Smooth muscle cell (in vitro differentiated cells): ENCODE results near the gene RALY. TPM values are rescaled to one million over a fixed set of nuclear protein-coding genes. Genes with fewer than 3 reads are reported as not detected.

Experiments used
- DNase-seq: peaks from one replicate; lab custom pipeline; 2025; ENCODE audit not compliant: unreplicated experiment; lab: John Stamatoyannopoulos, UW
- H2AFZ ChIP-seq: fragments of 200-600 bp; sonication (generic); 2 replicates; pipeline ENCODE4 v1.6.0; 2016; ENCODE audit warnings: antibody characterized with exemption, low read depth, mild to moderate bottlenecking
- H3F3A ChIP-seq: fragments of 200-600 bp; sonication (generic); 2 replicates; pipeline ENCODE4 v1.6.0; 2017; ENCODE audit warnings: antibody characterized with exemption, low read depth
- H3K27ac ChIP-seq: fragments of 200-600 bp; sonication (generic); 2 replicates; pipeline ENCODE4 v1.5.1; 2016; ENCODE audit warnings: low read depth, mild to moderate bottlenecking
- H3K27me3 ChIP-seq: fragments of 200-600 bp; sonication (generic); 2 replicates; pipeline ENCODE4 v1.6.1; 2016; ENCODE audit warnings: low read depth, mild to moderate bottlenecking
- H3K36me3 ChIP-seq: fragments of 200-600 bp; sonication (generic); 2 replicates; pipeline ENCODE4 v1.5.1; 2016; ENCODE audit warnings: low read depth
- H3K4me1 ChIP-seq: fragments of 200-600 bp; sonication (generic); 2 replicates; pipeline ENCODE4 v1.5.1; 2016; ENCODE audit warnings: low read depth
- H3K4me2 ChIP-seq: fragments of 200-600 bp; sonication (generic); 2 replicates; pipeline ENCODE4 v1.6.0; 2016; ENCODE audit warnings: mild to moderate bottlenecking
- H3K4me3 ChIP-seq: fragments of 200-600 bp; sonication (generic); 2 replicates; pipeline ENCODE4 v1.5.1; 2016; ENCODE audit warnings: mild to moderate bottlenecking
- H3K79me2 ChIP-seq: fragments of 200-600 bp; sonication (generic); 2 replicates; pipeline ENCODE4 v1.6.0; 2016; ENCODE audit warnings: low read depth, mild to moderate bottlenecking
- H3K9ac ChIP-seq: fragments of 200-600 bp; sonication (generic); 2 replicates; pipeline ENCODE4 v1.6.0; 2016; ENCODE audit warnings: low read depth
- H3K9me3 ChIP-seq: fragments of 200-600 bp; sonication (generic); replicated peaks from 2 replicates; pipeline ENCODE4 v1.5.1; 2016; ENCODE audit warnings: low read depth
- H4K20me1 ChIP-seq: fragments of 200-600 bp; sonication (generic); 2 replicates; pipeline ENCODE4 v1.6.0; 2016; ENCODE audit warnings: low read depth
- CTCF ChIP-seq: fragments of 200-600 bp; sonication (generic); IDR thresholded peaks from 2 replicates; pipeline ENCODE4 v1.5.1; 2017; ENCODE audit warnings: borderline replicate concordance, mild to moderate bottlenecking, antibody characterized with exemption; ENCODE audit not compliant: insufficient read depth, poor library complexity, severe bottlenecking
- WGBS: methylation state at CpG from one replicate; pipeline ENCODE4 v1.1.7; 2016; ENCODE audit warnings: low lambda C conversion rate; 5-methylcytosine and 5-hydroxymethylcytosine counted together
- polyA plus RNA-seq: library from polyadenylated mRNA; unstranded; fragments of >200 nt; fragmentation: Nextera tagmentation; extraction: Ambion mirVana; gene quantifications from 2 replicates; pipeline ENCODE4 v1.2.1, GENCODE V29; 2016
- total RNA-seq: library from RNA; depleted of rRNA; stranded (reverse); fragments of >200 nt; gene quantifications from 2 replicates; pipeline ENCODE4 v1.2.3, GENCODE V29; 2014

The RALY gene
- total and polyA plus RNA-seq, 2 experiments from 2014 or later = 99.7 to 218 TPM

- H3K9me3 ChIP-seq = no peaks in the 10 kb centered on the region
- peaks cover 17% of the 10 kb centered on the region for H3K4me1 ChIP-seq
- H3K4me3 ChIP-seq = no peak overlapping the region
- no peak for TF ChIP-seq CTCF
- DNase-seq = no peak
- WGBS = 96% methylated on average over 1 of the region's 1 CpG
- no peak overlapping the region for H3K4me2 ChIP-seq
- no peaks in the 10 kb centered on the region for H3F3A ChIP-seq
- no peaks in the 10 kb centered on the region for H3K36me3 ChIP-seq
- peaks cover 83% of the 10 kb centered on the region for H3K79me2 ChIP-seq
- peaks cover 98% of the 10 kb centered on the region for H4K20me1 ChIP-seq
- no peak overlapping the region for H2AFZ ChIP-seq
- H3K9ac ChIP-seq = no peak overlapping the region
- H3K27me3 ChIP-seq = no peaks in the 10 kb centered on the region
- H3K27ac ChIP-seq = no peak overlapping the region
Observed at GRCh38 chr20:34014878-34015277, 21.2 kb downstream of the RALY start.

GRCh38 chr20:34015401-34016335 lies 22.0 kb downstream of the RALY start:
- no peaks in the 10 kb centered on the region for H3K36me3 ChIP-seq
- H2AFZ ChIP-seq = no peak overlapping the region
- H3K4me2 ChIP-seq = no peak overlapping the region
- peaks cover 98% of the 10 kb centered on the region for H4K20me1 ChIP-seq
- peaks cover 83% of the 10 kb centered on the region for H3K79me2 ChIP-seq
- no peak for TF ChIP-seq CTCF
- WGBS = 95% methylated on average over 6 of the region's 6 CpGs
- no peak for DNase-seq
- H3K9me3 ChIP-seq = no peaks in the 10 kb centered on the region
- H3K27me3 ChIP-seq = no peaks in the 10 kb centered on the region
- H3K27ac ChIP-seq = no peak overlapping the region
- H3K9ac ChIP-seq = no peak overlapping the region
- peaks cover 14% of the 10 kb centered on the region for H3K4me1 ChIP-seq
- H3F3A ChIP-seq = no peaks in the 10 kb centered on the region
- no peak overlapping the region for H3K4me3 ChIP-seq

GRCh38 chr20:34016736-34017135 lies 23.0 kb downstream of the RALY start:
- WGBS = 85% methylated on average over 5 of the region's 5 CpGs
- peaks cover 98% of the 10 kb centered on the region for H4K20me1 ChIP-seq
- no peak for TF ChIP-seq CTCF

More at GRCh38 chr20:34016736-34017135, 23.0 kb downstream of the RALY start:
- Histone ChIP-seq H3K9ac (no peak overlapping the region), H3K27ac (no peak overlapping the region), H3F3A (no peaks in the 10 kb centered on the region), H3K4me1 (peaks cover 14% of the 10 kb centered on the region), H3K36me3 (no peaks in the 10 kb centered on the region), H3K4me3 (no peak overlapping the region), H3K79me2 (peaks cover 82% of the 10 kb centered on the region), H3K4me2 (no peak overlapping the region), H3K9me3 (no peaks in the 10 kb centered on the region), H2AFZ (no peak overlapping the region), H3K27me3 (no peaks in the 10 kb centered on the region)
- DNase-seq = no peak
